HG02885 (cell line): Measurements from ENCODE around the gene DLGAP3.
"Not testable (repeated sequence)": the region's sequence is repeated elsewhere in the genome, so short reads cannot be mapped to it uniquely, and the experiment has no call there.

Experiments
- ATAC-seq: cut with Tn5 transposase; IDR thresholded peaks from one replicate; pipeline ENCODE4 v1.9.1; 2021; ENCODE audit warnings: mild to moderate bottlenecking; ENCODE audit not compliant: unreplicated experiment, poor library complexity

The DLGAP3 gene

DNA sequence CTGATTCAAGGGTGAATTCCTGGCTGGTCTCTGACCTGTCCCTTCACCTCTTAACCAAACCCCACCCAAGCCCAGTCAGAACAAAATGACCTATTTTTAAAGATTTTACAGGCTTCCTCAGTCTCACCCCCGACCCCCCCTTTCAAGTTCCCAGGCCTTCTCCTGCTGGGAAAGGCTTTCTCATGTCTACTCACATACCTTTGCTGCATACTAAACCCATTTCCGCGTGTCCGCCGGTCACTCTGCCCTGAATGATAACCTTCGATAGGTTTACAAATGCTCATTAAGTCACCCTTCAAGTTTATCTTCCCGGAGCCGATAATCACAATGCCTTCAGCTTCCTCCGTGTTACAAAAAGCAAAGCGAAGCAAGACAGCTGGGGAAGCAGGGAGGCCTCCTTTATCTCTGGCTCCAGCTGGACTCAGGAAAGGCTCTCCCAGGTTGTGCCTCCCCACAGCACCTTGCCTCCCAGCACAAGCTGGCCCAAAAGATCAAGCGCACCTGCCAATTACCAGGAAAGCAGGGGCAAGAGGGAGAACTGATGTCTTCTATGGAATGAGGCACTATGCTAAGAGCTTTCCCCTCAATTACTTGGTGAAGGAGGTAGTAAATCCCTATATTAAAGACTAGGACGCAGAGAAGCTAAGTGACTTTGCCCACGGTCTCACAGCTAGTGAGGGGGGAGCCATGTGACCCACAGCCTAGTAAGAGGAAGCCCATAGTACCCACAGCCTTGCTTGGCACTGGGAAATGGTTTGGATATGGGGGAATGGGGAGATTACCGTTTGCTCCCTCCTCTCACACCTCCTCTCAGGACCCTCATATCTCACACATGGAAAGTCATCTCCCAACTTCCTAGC lies 85.8 kb downstream of the DLGAP3 start:
- ATAC-seq: no peak

GRCh38 chr1:34842952-34843371 lies 86.5 kb downstream of the DLGAP3 start:
- no peak for ATAC-seq

GRCh38 chr1:34842073-34842472 lies 87.4 kb downstream of the DLGAP3 start:
- no peak for ATAC-seq

GRCh38 chr1:34840426-34840825 lies 89.0 kb downstream of the DLGAP3 start:
- ATAC-seq: no peak

DNA sequence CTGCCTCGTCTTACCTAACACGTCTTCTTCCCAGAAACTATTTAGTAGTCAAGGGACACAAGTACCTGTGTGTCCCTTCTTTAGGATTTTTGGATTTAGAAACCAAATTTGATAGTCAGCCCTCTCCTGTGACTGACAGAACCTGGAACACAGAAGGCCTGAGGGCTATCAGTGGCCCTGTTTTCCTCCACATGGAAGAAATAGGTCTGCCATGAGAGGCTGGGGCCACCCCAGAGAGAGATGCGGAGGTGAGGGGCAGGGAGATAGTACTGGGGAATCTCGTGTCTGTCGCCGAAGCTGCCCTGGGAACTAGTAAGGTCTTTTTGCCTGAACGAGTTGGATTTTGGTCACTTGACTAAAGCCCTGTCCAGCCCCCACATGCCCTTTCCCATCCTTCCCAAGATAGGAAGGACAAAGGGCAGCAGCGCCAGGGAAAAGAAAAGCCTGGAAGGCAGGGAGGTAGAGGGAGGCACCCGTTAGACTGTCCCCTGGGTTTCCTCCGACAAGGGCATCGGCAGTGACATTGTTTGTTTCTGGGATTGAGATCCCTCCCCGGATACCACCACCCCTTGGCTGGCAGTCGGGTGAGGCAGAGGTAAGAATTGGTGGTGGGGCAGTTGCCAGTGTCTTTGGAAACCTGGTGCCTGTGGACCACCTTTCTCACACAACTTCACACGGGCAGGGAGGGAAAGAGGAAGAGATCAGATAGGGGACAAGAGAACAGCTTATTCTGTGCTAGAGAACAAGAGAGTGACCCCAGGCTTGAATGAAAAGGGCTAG lies 89.7 kb downstream of the DLGAP3 start:
- ATAC-seq: no peak

DNA sequence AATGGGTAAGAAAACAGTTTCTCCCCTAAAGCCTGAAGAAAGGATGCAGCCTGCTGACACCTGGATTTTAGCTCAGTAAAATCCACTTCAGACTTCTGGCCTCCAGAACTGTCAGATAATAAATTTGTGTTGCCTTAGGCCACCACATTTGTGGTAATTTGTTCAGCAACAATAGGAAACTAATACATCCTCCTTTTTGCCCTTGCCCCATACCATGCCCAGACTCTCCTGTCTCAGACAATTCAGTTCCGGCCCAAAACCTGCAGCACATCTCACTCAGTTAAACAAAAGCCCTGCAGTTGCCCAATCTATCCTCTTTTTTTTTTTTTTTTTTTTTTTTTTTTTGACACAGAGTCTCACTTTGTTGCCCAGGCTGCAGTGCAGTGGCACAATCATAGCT lies 95.7 kb downstream of the DLGAP3 start:
- no peak for ATAC-seq

GRCh38 chr1:34831721-34832246 lies 97.7 kb downstream of the DLGAP3 start:
- no peak for ATAC-seq

- ATAC-seq: no peak
These were observed 100.2 kb downstream of the DLGAP3 start for GRCh38 chr1:34829250-34829649.

GRCh38 chr1:34828611-34829010 lies 100.8 kb downstream of the DLGAP3 start:
- no peak for ATAC-seq

GRCh38 chr1:34827341-34827941 lies 102.0 kb downstream of the DLGAP3 start:
- no peak for ATAC-seq

- no peak for ATAC-seq
These were observed 103.9 kb downstream of the DLGAP3 start for GRCh38 chr1:34825455-34826091.

GRCh38 chr1:34824817-34825454 lies 104.5 kb downstream of the DLGAP3 start:
- ATAC-seq: no peak

GRCh38 chr1:34822202-34822601 lies 107.2 kb downstream of the DLGAP3 start:
- no peak for ATAC-seq

DNA sequence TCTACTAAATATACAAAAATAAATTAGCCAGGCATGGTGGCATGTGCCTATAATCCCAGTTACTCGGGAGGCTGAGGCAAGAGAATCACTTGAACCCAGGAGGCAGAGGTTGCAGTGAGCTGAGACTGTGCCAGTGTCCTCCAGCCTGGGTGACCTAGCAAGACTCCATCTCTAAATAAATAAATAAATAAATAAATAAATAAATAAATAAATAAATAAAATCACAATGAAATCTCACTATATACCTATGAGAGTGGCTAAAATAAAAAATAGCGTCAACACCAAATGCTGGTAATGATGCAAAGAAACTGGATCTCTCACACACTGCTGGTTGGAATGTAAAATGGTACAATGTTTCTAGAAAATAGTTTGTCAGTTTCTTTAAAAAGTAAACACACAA lies 110.6 kb downstream of the DLGAP3 start:
- ATAC-seq: not testable (repeated sequence)

DNA sequence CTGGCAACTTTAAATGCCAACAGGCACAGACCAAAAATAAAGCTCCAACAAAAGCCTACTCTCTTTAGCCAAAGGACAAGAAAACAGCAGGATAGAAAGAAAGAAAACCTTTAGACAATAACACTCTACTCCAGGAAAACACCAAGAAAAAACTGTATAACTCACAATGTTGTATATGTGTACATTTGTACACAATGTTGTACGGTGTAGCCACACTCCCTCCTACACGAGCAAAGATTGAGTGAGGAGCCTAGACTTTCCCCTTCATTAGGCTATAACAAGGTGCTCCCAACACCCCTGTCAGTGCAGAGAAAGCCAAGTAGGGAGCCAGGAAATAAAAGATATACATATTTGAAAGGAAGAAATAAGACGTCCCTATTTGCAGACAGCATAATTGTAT lies 112.7 kb downstream of the DLGAP3 start:
- ATAC-seq: no peak

GRCh38 chr1:34816332-34816731 lies 113.1 kb downstream of the DLGAP3 start:
- no peak for ATAC-seq
